GM19023 (cell line): ENCODE measurements around the gene LHB.

Source experiments
- ATAC-seq: cut with Tn5 transposase; IDR thresholded peaks from one replicate; pipeline ENCODE4 v1.9.1; 2021; ENCODE audit warnings: mild to moderate bottlenecking, moderate library complexity; ENCODE audit not compliant: unreplicated experiment

LHB gene

GRCh38 chr19:48986211-48986610 lies 30.7 kb downstream of the LHB start:
- no peak for ATAC-seq

GRCh38 chr19:48985711-48986110 lies 31.2 kb downstream of the LHB start:
- ATAC-seq, result no peak

GRCh38 chr19:48982280-48982679 lies 34.6 kb downstream of the LHB start:
- ATAC-seq, result no peak

- no peak for ATAC-seq
These were observed 39.8 kb downstream of the LHB start for GRCh38 chr19:48977061-48977460.

GRCh38 chr19:48975947-48976847 lies 40.7 kb downstream of the LHB start:
- ATAC-seq, result no peak

- ATAC-seq, result no peak
These were observed 45.9 kb downstream of the LHB start for GRCh38 chr19:48970923-48971395.

- no peak for ATAC-seq
These were observed 46.6 kb downstream of the LHB start for GRCh38 chr19:48970139-48970766.

- ATAC-seq, result no peak
These were observed 47.4 kb downstream of the LHB start for GRCh38 chr19:48969276-48970138.

- no peak for ATAC-seq
These were observed 48.1 kb downstream of the LHB start for GRCh38 chr19:48968813-48969218.

- ATAC-seq, result no peak
These were observed 48.7 kb downstream of the LHB start for GRCh38 chr19:48968179-48968661.

GRCh38 chr19:48967346-48968178 lies 49.3 kb downstream of the LHB start:
- ATAC-seq, result no peak

GRCh38 chr19:48966541-48967345 lies 50.1 kb downstream of the LHB start:
- ATAC-seq, result no peak
